ENCODE results near the gene MYH7.
"Not testable (repeated sequence)": the region's sequence is repeated elsewhere in the genome, so short reads cannot be mapped to it uniquely, and the experiment has no call there.

DNA sequence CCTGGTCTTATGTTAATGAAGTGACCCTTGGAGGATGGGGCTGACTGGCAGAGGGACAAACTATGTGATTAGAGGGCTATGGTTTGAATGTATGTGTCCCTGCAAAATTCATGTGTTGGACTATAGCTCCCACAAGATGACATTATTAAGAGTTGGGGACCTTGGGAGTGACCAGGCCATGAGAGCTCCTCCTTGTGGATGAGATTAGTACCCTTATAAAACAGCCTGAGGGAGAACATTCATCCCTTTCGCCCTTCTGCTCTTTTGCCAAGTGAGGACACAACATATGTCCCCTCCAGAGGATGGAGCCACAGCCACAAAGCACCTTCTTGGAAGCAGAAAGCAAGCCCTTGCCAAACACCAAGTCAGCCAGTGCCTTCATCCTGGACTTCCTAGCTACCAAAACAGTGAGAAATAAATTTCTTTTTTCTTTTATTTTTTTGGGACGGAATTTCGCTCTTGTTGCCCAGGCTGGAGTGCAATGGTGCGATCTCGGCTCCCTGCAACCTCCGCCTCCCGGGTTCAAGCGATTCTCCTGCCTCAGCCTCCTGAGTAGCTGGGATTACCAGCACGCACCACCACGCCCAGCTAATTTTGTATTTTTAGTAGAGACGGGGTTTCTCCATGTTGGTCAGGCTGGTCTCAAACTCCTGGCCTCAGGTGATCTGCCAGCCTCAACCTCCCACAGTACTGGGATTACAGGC lies 21.6 kb upstream of the MYH7 start:
- not testable (repeated sequence) for TF ChIP-seq EZH2 (IDR thresholded peaks at IDR 0.05; ENCODE audit: low read length, missing control alignments)
- TF ChIP-seq, protein P1, sequence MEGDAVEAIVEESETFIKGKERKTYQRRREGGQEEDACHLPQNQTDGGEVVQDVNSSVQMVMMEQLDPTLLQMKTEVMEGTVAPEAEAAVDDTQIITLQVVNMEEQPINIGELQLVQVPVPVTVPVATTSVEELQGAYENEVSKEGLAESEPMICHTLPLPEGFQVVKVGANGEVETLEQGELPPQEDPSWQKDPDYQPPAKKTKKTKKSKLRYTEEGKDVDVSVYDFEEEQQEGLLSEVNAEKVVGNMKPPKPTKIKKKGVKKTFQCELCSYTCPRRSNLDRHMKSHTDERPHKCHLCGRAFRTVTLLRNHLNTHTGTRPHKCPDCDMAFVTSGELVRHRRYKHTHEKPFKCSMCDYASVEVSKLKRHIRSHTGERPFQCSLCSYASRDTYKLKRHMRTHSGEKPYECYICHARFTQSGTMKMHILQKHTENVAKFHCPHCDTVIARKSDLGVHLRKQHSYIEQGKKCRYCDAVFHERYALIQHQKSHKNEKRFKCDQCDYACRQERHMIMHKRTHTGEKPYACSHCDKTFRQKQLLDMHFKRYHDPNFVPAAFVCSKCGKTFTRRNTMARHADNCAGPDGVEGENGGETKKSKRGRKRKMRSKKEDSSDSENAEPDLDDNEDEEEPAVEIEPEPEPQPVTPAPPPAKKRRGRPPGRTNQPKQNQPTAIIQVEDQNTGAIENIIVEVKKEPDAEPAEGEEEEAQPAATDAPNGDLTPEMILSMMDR (conservative IDR thresholded peaks at IDR 0.05 in 1 of 2, IDR thresholded peaks at IDR 0.05 in 1 of 2; ENCODE audit: low read depth in 1 of 2, low read length in 2 of 2): peak; percentile 15 to 34
